GM18502 (cell line): ENCODE results near the gene PLCXD3.
"Not testable (repeated sequence)": the region's sequence is repeated elsewhere in the genome, so short reads cannot be mapped to it uniquely, and the experiment has no call there.

Experiments used
- ATAC-seq: cut with Tn5 transposase; IDR thresholded peaks from one replicate; pipeline ENCODE4 v1.9.1; 2021; ENCODE audit warnings: mild to moderate bottlenecking; ENCODE audit not compliant: unreplicated experiment, poor library complexity

The PLCXD3 gene

GRCh38 chr5:41493490-41494126 lies 16.8 kb downstream of the PLCXD3 start:
- ATAC-seq, result not testable (repeated sequence)

- no peak for ATAC-seq
Observed at GRCh38 chr5:41485533-41485932, 24.9 kb downstream of the PLCXD3 start.

- peak; percentile 65 for ATAC-seq
Observed at GRCh38 chr5:41482715-41483114, 27.7 kb downstream of the PLCXD3 start.

- no peak for ATAC-seq
Observed at GRCh38 chr5:41482173-41482572, 28.2 kb downstream of the PLCXD3 start.

GRCh38 chr5:41471571-41472208 lies 38.7 kb downstream of the PLCXD3 start:
- not testable (repeated sequence) for ATAC-seq

- ATAC-seq, result no peak
Observed at GRCh38 chr5:41465493-41466171, 44.8 kb downstream of the PLCXD3 start.

- no peak for ATAC-seq
Observed at GRCh38 chr5:41459557-41459956, 50.8 kb downstream of the PLCXD3 start.

- no peak for ATAC-seq
Observed at GRCh38 chr5:41457094-41457493, 53.3 kb downstream of the PLCXD3 start.

- ATAC-seq, result no peak
Observed at GRCh38 chr5:41452506-41452905, 57.9 kb downstream of the PLCXD3 start.

GRCh38 chr5:41447650-41448510 lies 62.5 kb downstream of the PLCXD3 start:
- ATAC-seq, result no peak

- no peak for ATAC-seq
Observed at GRCh38 chr5:41445937-41446563, 64.4 kb downstream of the PLCXD3 start.

- ATAC-seq, result no peak
Observed at GRCh38 chr5:41435276-41435675, 75.1 kb downstream of the PLCXD3 start.

- ATAC-seq, result no peak
Observed at GRCh38 chr5:41433552-41434181, 76.7 kb downstream of the PLCXD3 start.

- ATAC-seq, result no peak
Observed at GRCh38 chr5:41432481-41433253, 77.7 kb downstream of the PLCXD3 start.

GRCh38 chr5:41427505-41427904 lies 82.9 kb downstream of the PLCXD3 start:
- ATAC-seq, result no peak

- no peak for ATAC-seq
Observed at GRCh38 chr5:41425736-41426135, 84.7 kb downstream of the PLCXD3 start.

GRCh38 chr5:41420492-41421067 lies 89.8 kb downstream of the PLCXD3 start:
- no peak for ATAC-seq

GRCh38 chr5:41418220-41419031 lies 92.0 kb downstream of the PLCXD3 start:
- ATAC-seq, result no peak
